Endothelial cell (in vitro differentiated cells): ENCODE results near the gene RSPRY1. TPM values are rescaled to one million over a fixed set of nuclear protein-coding genes. Genes with fewer than 3 reads are reported as not detected.

ENCODE experiments used
- DNase-seq: peaks from one replicate; pipeline ENCODE4 v3.0.0; 2021; ENCODE audit warnings: low spot score
- H3K27ac Mint-ChIP-seq: one replicate; pipeline ENCODE4 v1.8.0; 2021; ENCODE audit warnings: mixed read lengths, inconsistent platforms; ENCODE audit not compliant: unreplicated experiment
- H3K27me3 Mint-ChIP-seq: one replicate; pipeline ENCODE4 v1.8.0; 2021; ENCODE audit warnings: mild to moderate bottlenecking, moderate library complexity, mixed read lengths, inconsistent platforms; ENCODE audit not compliant: unreplicated experiment
- H3K36me3 Mint-ChIP-seq: one replicate; pipeline ENCODE4 v1.8.0; 2021; ENCODE audit warnings: mild to moderate bottlenecking, low read depth, mixed read lengths, inconsistent platforms; ENCODE audit not compliant: unreplicated experiment
- H3K4me1 Mint-ChIP-seq: one replicate; pipeline ENCODE4 v1.8.0; 2021; ENCODE audit warnings: mild to moderate bottlenecking, mixed read lengths, inconsistent platforms; ENCODE audit not compliant: unreplicated experiment
- H3K4me3 Mint-ChIP-seq: one replicate; pipeline ENCODE4 v1.8.0; 2021; ENCODE audit warnings: mild to moderate bottlenecking, mixed read lengths, inconsistent platforms; ENCODE audit not compliant: unreplicated experiment
- H3K9me3 Mint-ChIP-seq: one replicate; pipeline ENCODE4 v1.8.0; 2021; ENCODE audit warnings: mixed read lengths, inconsistent platforms; ENCODE audit not compliant: unreplicated experiment
- CTCF ChIP-seq: fragments of 200-600 bp; sonication (generic); IDR thresholded peaks from one replicate; pipeline ENCODE4 v1.5.0; 2021; ENCODE audit warnings: antibody characterized with exemption; ENCODE audit not compliant: unreplicated experiment
- total RNA-seq: library from RNA; stranded (reverse); fragmentation: NEBNext Ultra II Directional; extraction: Animal tissue kit (Norgen Biotek cat#: 25700); gene quantifications from one replicate; pipeline ENCODE4 v1.2.1, GENCODE V29; 2021; ENCODE audit not compliant: unreplicated experiment

The RSPRY1 gene
- total RNA-seq, 1 donor from 2014 or later = 63.0 TPM

- no peaks in the 10 kb centered on the region for H3K9me3 Mint-ChIP-seq
- H3K4me3 Mint-ChIP-seq = no peak overlapping the region
- DNase-seq = no peak
- no peaks in the 10 kb centered on the region for H3K36me3 Mint-ChIP-seq
- no peak overlapping the region for H3K27ac Mint-ChIP-seq
- H3K27me3 Mint-ChIP-seq = peaks cover 11% of the 10 kb centered on the region
- no peak for TF ChIP-seq CTCF
- peaks cover 3% of the 10 kb centered on the region for H3K4me1 Mint-ChIP-seq
These were observed 96.5 kb downstream of the RSPRY1 start for GRCh38 chr16:57282510-57283213.

GRCh38 chr16:57283214-57283958 is 97.3 kb downstream of the RSPRY1 start:
- no peak for DNase-seq
- H3K27ac Mint-ChIP-seq = no peak overlapping the region
- H3K27me3 Mint-ChIP-seq = peaks cover 9% of the 10 kb centered on the region
- no peaks in the 10 kb centered on the region for H3K9me3 Mint-ChIP-seq
- no peak for TF ChIP-seq CTCF
- H3K4me1 Mint-ChIP-seq = peaks cover 3% of the 10 kb centered on the region
- H3K4me3 Mint-ChIP-seq = peak overlapping the region; percentile 73
- H3K36me3 Mint-ChIP-seq = no peaks in the 10 kb centered on the region

- H3K36me3 Mint-ChIP-seq = no peaks in the 10 kb centered on the region
- peaks cover 3% of the 10 kb centered on the region for H3K4me1 Mint-ChIP-seq
- no peak overlapping the region for H3K27ac Mint-ChIP-seq
- H3K27me3 Mint-ChIP-seq = peaks cover 9% of the 10 kb centered on the region
- H3K4me3 Mint-ChIP-seq = peak overlapping the region; percentile 73
- no peak for TF ChIP-seq CTCF
- no peaks in the 10 kb centered on the region for H3K9me3 Mint-ChIP-seq
- DNase-seq = no peak
These were observed 97.8 kb downstream of the RSPRY1 start for GRCh38 chr16:57283959-57284208.

- Mint-ChIP-seq H3K27me3 (peaks cover 9% of the 10 kb centered on the region), H3K9me3 (no peaks in the 10 kb centered on the region), H3K27ac (no peak within 1 kb of the TSS), H3K4me1 (peaks cover 3% of the 10 kb centered on the region), H3K36me3 (no peaks in the 10 kb centered on the region), H3K4me3 (peak within 1 kb of the TSS; percentile 73)
- peak; percentile 38 for DNase-seq
- no peak for TF ChIP-seq CTCF
These were observed 98.3 kb downstream of the RSPRY1 start, which contains the start of gene PLLP for GRCh38 chr16:57284209-57284951. Gene PLLP (minus strand): TSS chr16:57284672. CDS start chr16:57284540, 132 bp downstream.
